IMR-90 (cell line): ENCODE results near the gene NKX2-8. TPM values are rescaled to one million over a fixed set of nuclear protein-coding genes. Genes with fewer than 3 reads are reported as not detected.

ENCODE experiments used
- ATAC-seq: fragments of 200-7000 bp; cut with Tn5 transposase; 2 replicates; pipeline ENCODE4 v1.9.1; 2020; ENCODE audit warnings: low read depth, mild to moderate bottlenecking, moderate library complexity
- BruUV-seq: library from RNA; stranded (reverse); fragments of 400-500 nt; replicated peaks from 2 replicates; lab custom pipeline; 2021; lab: Mats Ljungman, UMichigan
- CTCF ChIA-PET: fragments of 300-600 bp; formaldehyde crosslinking; extraction: SDS; loops from one replicate; lab custom pipeline; 2021; ENCODE audit warnings: antibody characterized with exemption; lab: Yijun Ruan, JAX
- POLR2A ChIA-PET: fragments of 300-600 bp; sonication (Branson Sonifier 250); formaldehyde crosslinking; loops from one replicate; lab custom pipeline; 2022; ENCODE audit warnings: antibody characterized with exemption; ENCODE audit not compliant: unreplicated experiment; lab: Charles Lee
- DNase-seq: peaks from one replicate; pipeline ENCODE4 v3.0.0; 2013
- H2AFZ ChIP-seq: replicated peaks from 2 replicates; pipeline ENCODE3; 2013; ENCODE audit warnings: low read length, mild to moderate bottlenecking; ENCODE audit not compliant: poor library complexity
- H2AK5ac ChIP-seq: 2 replicates; pipeline ENCODE4 v1.6.1; 2013; ENCODE audit warnings: low read depth, low read length, inconsistent platforms
- H2AK9ac ChIP-seq: replicated peaks from 2 replicates; pipeline ENCODE3; 2013; ENCODE audit warnings: mild to moderate bottlenecking, low read depth, low read length, moderate library complexity; ENCODE audit not compliant: poor library complexity
- H2BK120ac ChIP-seq: 2 replicates; pipeline ENCODE4 v1.6.1; 2013; ENCODE audit warnings: low read depth, low read length, inconsistent platforms
- H2BK15ac ChIP-seq: 3 replicates; pipeline ENCODE4 v1.6.1; 2013; ENCODE audit warnings: low read depth, low read length, inconsistent platforms
- H2BK20ac ChIP-seq: 2 replicates; pipeline ENCODE4 v1.6.1; 2013; ENCODE audit warnings: low read depth, mild to moderate bottlenecking, inconsistent platforms, low read length, moderate library complexity
- H2BK5ac ChIP-seq: 2 replicates; pipeline ENCODE4 v1.6.1; 2013; ENCODE audit warnings: mild to moderate bottlenecking, low read depth, low read length, inconsistent platforms; ENCODE audit not compliant: poor library complexity, severe bottlenecking
- H3K14ac ChIP-seq: replicated peaks from 2 replicates; pipeline ENCODE4 v1.6.1; 2013; ENCODE audit warnings: low read depth, low read length, inconsistent platforms
- H3K18ac ChIP-seq: 2 replicates; pipeline ENCODE4 v1.6.1; 2013; ENCODE audit warnings: low read depth, low read length, control low read depth
- H3K23ac ChIP-seq: 2 replicates; pipeline ENCODE4 v1.6.1; 2013; ENCODE audit warnings: low read depth, low read length, inconsistent platforms
- H3K27ac ChIP-seq: 2 replicates; pipeline ENCODE4 v1.5.1; 2013; ENCODE audit warnings: mild to moderate bottlenecking, control low read depth, low read length; ENCODE audit not compliant: insufficient read depth
- H3K27me3 ChIP-seq: 2 replicates; pipeline ENCODE4 v1.6.1; 2013; ENCODE audit warnings: low read length; ENCODE audit not compliant: control insufficient read depth, insufficient read depth
- H3K36me3 ChIP-seq: 2 replicates; pipeline ENCODE4 v1.6.1; 2013; ENCODE audit warnings: low read length, mixed read lengths; ENCODE audit not compliant: control insufficient read depth, insufficient read depth
- H3K4ac ChIP-seq: 2 replicates; pipeline ENCODE4 v1.6.1; 2013; ENCODE audit warnings: low read depth, low read length, inconsistent platforms
- H3K4me1 ChIP-seq: 2 replicates; pipeline ENCODE4 v1.6.1; 2013; ENCODE audit warnings: low read length, mixed read lengths; ENCODE audit not compliant: control insufficient read depth, insufficient read depth
- H3K4me2 ChIP-seq: 2 replicates; pipeline ENCODE4 v1.6.1; 2013; ENCODE audit warnings: low read depth, mild to moderate bottlenecking, control low read depth, low read length, moderate library complexity
- H3K4me3 ChIP-seq: 2 replicates; pipeline ENCODE4 v1.5.1; 2013; ENCODE audit warnings: low read depth, mild to moderate bottlenecking, control low read depth, low read length, moderate library complexity; ENCODE audit not compliant: insufficient read depth
- H3K56ac ChIP-seq: 2 replicates; pipeline ENCODE4 v1.6.1; 2013; ENCODE audit warnings: low read length, inconsistent platforms; ENCODE audit not compliant: insufficient read depth; ENCODE audit errors: extremely low read depth
- H3K79me1 ChIP-seq, 2 experiments: 2 replicates each; pipeline ENCODE4 v1.6.1; 2013; ENCODE audit warnings: low read length in 2 of 2, inconsistent platforms in 1 of 2, low read depth in 1 of 2
- H3K9ac ChIP-seq: 2 replicates; pipeline ENCODE4 v1.6.1; 2013; ENCODE audit warnings: low read depth, low read length, control low read depth
- H3K9me1 ChIP-seq: 2 replicates; pipeline ENCODE4 v1.6.1; 2013; ENCODE audit warnings: low read length, inconsistent platforms; ENCODE audit not compliant: insufficient read depth
- H3K9me3 ChIP-seq: 2 replicates; pipeline ENCODE4 v1.6.1; 2013; ENCODE audit warnings: low read length; ENCODE audit not compliant: control insufficient read depth, insufficient read depth
- H4K20me1 ChIP-seq: 2 replicates; pipeline ENCODE4 v1.6.1; 2013; ENCODE audit warnings: low read length, inconsistent platforms; ENCODE audit not compliant: insufficient read depth
- H4K5ac ChIP-seq: 2 replicates; pipeline ENCODE4 v1.6.1; 2013; ENCODE audit warnings: mild to moderate bottlenecking, low read depth, low read length, control low read depth
- H4K8ac ChIP-seq, 2 experiments: 2 replicates each; pipeline ENCODE4 v1.6.1; 2013; ENCODE audit warnings: low read depth in 2 of 2, low read length in 2 of 2, control low read depth in 1 of 2, inconsistent platforms in 1 of 2
- H4K91ac ChIP-seq: 2 replicates; pipeline ENCODE4 v1.6.1; 2013; ENCODE audit warnings: low read depth, low read length, inconsistent platforms; ENCODE audit not compliant: insufficient read depth
- CTCF ChIP-seq: conservative IDR thresholded peaks from 2 replicates; pipeline ENCODE4 v1.5.1; 2012; ENCODE audit warnings: mild to moderate bottlenecking, low read depth, low read length, improper control_type of control experiment
- MAFK ChIP-seq: IDR thresholded peaks from 2 replicates; pipeline ENCODE4 v1.6.1; 2012; ENCODE audit warnings: low read depth, low read length, improper control_type of control experiment
- MXI1 ChIP-seq: IDR thresholded peaks from 2 replicates; pipeline ENCODE4 v1.6.1; 2012; ENCODE audit warnings: low read depth, mild to moderate bottlenecking, low read length, moderate library complexity, borderline replicate concordance
- POLR2A ChIP-seq: IDR thresholded peaks from 2 replicates; pipeline ENCODE4 v1.6.1; 2012; ENCODE audit warnings: mild to moderate bottlenecking, low read depth, low read length
- RAD21 ChIP-seq: IDR thresholded peaks from 2 replicates; pipeline ENCODE4 v1.6.1; 2012; ENCODE audit warnings: low read length, improper control_type of control experiment
- RFX5 ChIP-seq: IDR thresholded peaks from 2 replicates; pipeline ENCODE4 v1.8.0; 2012; ENCODE audit warnings: low read depth, mild to moderate bottlenecking, low read length, moderate library complexity
- SMC3 ChIP-seq: fragments of 150-350 bp; IDR thresholded peaks from 2 replicates; pipeline ENCODE4 v1.6.1; 2016; ENCODE audit warnings: low read depth, mild to moderate bottlenecking, antibody characterized with exemption, low read length, moderate library complexity
- WGBS, 2 experiments: methylation state at CpG; one replicate each; pipeline versions ENCODE4 v1.1.5 to v1.1.7; 2013; ENCODE audit warnings: missing lambda C conversion rate in 2 of 2; ENCODE audit not compliant: insufficient read length in 1 of 2; ENCODE audit errors: extremely low coverage in 2 of 2; 5-methylcytosine and 5-hydroxymethylcytosine counted together
- dilution Hi-C: fragments of 300-500 bp; cut with HindIII; formaldehyde crosslinking; loops from one replicate; pipeline ENCODE4 v1.14.3; 2018; ENCODE audit warnings: low sequenced_read_pairs; ENCODE audit not compliant: unreplicated experiment
- in situ Hi-C: fragments of 300-500 bp; cut with MboI; formaldehyde crosslinking; loops from 3 replicates; pipeline ENCODE4 v1.14.3; 2019; ENCODE audit warnings: low sequenced_read_pairs, inconsistent platforms, mixed read lengths
- intact Hi-C: fragments of 100-400 bp; cut with micrococcal nuclease; formaldehyde crosslinking; loops from 2 replicates; pipeline ENCODE4 v1.10.0; 2022
- polyA plus RNA-seq, 3 experiments: library from polyadenylated mRNA; depleted of rRNA; stranded (reverse); fragments of >200 nt; gene quantifications; 2 replicates each; pipeline ENCODE4 v1.2.3, GENCODE V29; 2012; ENCODE audit warnings: low replicate concordance in 1 of 3
- total RNA-seq: library from RNA; depleted of rRNA; stranded (reverse); fragments of >200 nt; gene quantifications from 2 replicates; pipeline ENCODE4 v1.2.3, GENCODE V29; 2012

The NKX2-8 gene
- total and polyA plus RNA-seq, 2 of the 4 experiments (the other 2 are of a cell fraction): not detected

GRCh38 chr14:36556811-36557433 lies 25.5 kb downstream of the NKX2-8 start:
- Histone ChIP-seq H3K14ac (no peak overlapping the region), H2BK5ac (no peak overlapping the region), H3K27ac (no peak overlapping the region), H4K8ac (no peak overlapping the region), H3K23ac (no peak overlapping the region), H4K20me1 (no peaks in the 10 kb centered on the region), H2BK20ac (no peak overlapping the region), H3K9me1 (no peaks in the 10 kb centered on the region), H2AK5ac (no peak overlapping the region), H3K18ac (no peak overlapping the region), H2BK15ac (no peak overlapping the region), H3K9me3 (no peaks in the 10 kb centered on the region), H3K4ac (no peak overlapping the region), H3K27me3 (peaks cover 1% of the 10 kb centered on the region; the same call in 1 of the 2 replicates), H3K4me1 (no peaks in the 10 kb centered on the region), H4K91ac (no peak overlapping the region), H4K5ac (no peak overlapping the region), H2AK9ac (no peak overlapping the region), H3K56ac (no peak overlapping the region), H2BK120ac (no peak overlapping the region), H3K9ac (no peak overlapping the region), H3K4me3 (no peak overlapping the region), H3K36me3 (no peaks in the 10 kb centered on the region), H3K4me2 (no peak overlapping the region), H2AFZ (no peak overlapping the region), H3K79me1 (no peaks in the 10 kb centered on the region)
- intact Hi-C loops (loop anchor here (1.0 kb wide), 1 partner anchor 487 kb away; no protein-coding TSS in a partner anchor), in situ Hi-C loops (no loop called here), dilution Hi-C loops (no loop called here)
- BruUV-seq: no TSS peak
- ChIA-PET POLR2A (no interaction called here), CTCF (no interaction called here)
- 50% methylated on average over 3 of the region's 9 CpGs; no CpG with 5 or more reads in 1 of the 2 experiments for WGBS, 2 experiments
- ATAC-seq (peak; percentile 66), DNase-seq (peak; percentile 7)
- TF ChIP-seq RAD21 (peak; percentile 48), MAFK (no peak), RFX5 (no peak), MXI1 (no peak), CTCF (peak; percentile 77), SMC3 (peak; percentile 26; the same call in 1 of the 2 replicates), POLR2A (no peak)
